Thoracic aorta (tissue), 2 donors: ENCODE measurements around the gene MVB12B. TPM values are rescaled to one million over a fixed set of nuclear protein-coding genes. Genes with fewer than 3 reads are reported as not detected.

ENCODE experiments used
- ATAC-seq: fragments of 150-250 bp; one replicate; pipeline ENCODE4 v1.8.0; 2017; ENCODE audit warnings: low read depth; ENCODE audit not compliant: insufficient number of reproducible peaks, low FRiP score
- DNase-seq: peaks from one replicate; pipeline ENCODE4 v3.0.0-alpha.2; 2020; ENCODE audit warnings: low spot score
- H3K27ac ChIP-seq, 2 donors: fragments of 200-600 bp; sonication (generic); 1 replicate in 1 of 2; 2 replicates in 1 of 2; pipeline ENCODE4 v1.5.1; 2016; ENCODE audit warnings: mild to moderate bottlenecking in 2 of 2, moderate library complexity in 2 of 2
- H3K27me3 ChIP-seq: fragments of 200-600 bp; sonication (generic); replicated peaks from 2 replicates; pipeline ENCODE4 v1.6.0; 2016; ENCODE audit warnings: mild to moderate bottlenecking; ENCODE audit not compliant: insufficient read depth
- H3K36me3 ChIP-seq: fragments of 200-600 bp; sonication (generic); one replicate; pipeline ENCODE4 v1.5.1; 2016
- H3K4me1 ChIP-seq, 2 donors: fragments of 200-600 bp; sonication (generic); 1 replicate in 1 of 2; 2 replicates in 1 of 2; pipeline versions ENCODE4 v1.5.1 to v1.6.0; 2016; ENCODE audit warnings: low read depth in 2 of 2, mild to moderate bottlenecking in 1 of 2; ENCODE audit not compliant: control insufficient read depth in 1 of 2
- H3K4me3 ChIP-seq: fragments of 200-600 bp; sonication (generic); 2 replicates; pipeline ENCODE4 v1.5.1; 2016; ENCODE audit warnings: mild to moderate bottlenecking
- H3K9me3 ChIP-seq: fragments of 200-600 bp; sonication (generic); 2 replicates; pipeline ENCODE4 v1.5.1; 2016
- CTCF ChIP-seq: fragments of 200-600 bp; sonication (generic); IDR thresholded peaks from one replicate; pipeline ENCODE4 v1.5.1; 2019; ENCODE audit warnings: antibody characterized with exemption
- total RNA-seq, 2 donors: library from RNA; depleted of rRNA; stranded (reverse); fragments of >200 nt; gene quantifications; one replicate each; pipeline versions ENCODE4 v1.1.0 to v1.2.3, GENCODE V29; 2016

MVB12B gene
- total RNA-seq, 2 donors from 2014 or later = 18.4 to 21.7 TPM

DNA sequence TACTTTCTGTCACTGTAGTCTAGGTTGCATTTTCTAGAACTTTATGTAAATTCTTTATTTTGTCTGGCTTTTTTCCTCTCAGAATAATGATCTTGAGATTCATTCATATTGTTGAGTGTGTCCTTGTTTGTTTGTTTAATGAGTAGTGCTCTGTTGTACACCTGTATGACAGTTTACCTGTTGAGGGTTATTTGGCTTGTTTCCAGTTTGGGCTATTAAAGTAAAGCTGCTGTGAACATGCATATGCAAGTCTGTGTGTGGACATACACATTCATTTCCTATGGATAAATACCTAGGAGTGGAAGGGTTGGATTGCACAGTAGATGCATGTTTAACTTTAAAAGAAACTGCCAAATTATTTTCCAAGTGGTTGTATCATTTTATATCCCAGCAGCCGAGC, 30.4 kb downstream of the MVB12B start:
- TF ChIP-seq CTCF = no peak
- Histone ChIP-seq H3K36me3 (no peaks in the 10 kb centered on the region), H3K27me3 (no peaks in the 10 kb centered on the region), H3K4me1 (no peaks in the 10 kb centered on the region), H3K27ac (no peak overlapping the region), H3K9me3 (peaks cover 11% of the 10 kb centered on the region), H3K4me3 (no peak overlapping the region)
- ATAC-seq (no peak), DNase-seq (no peak)

- TF ChIP-seq CTCF = no peak
- no peak for ATAC-seq
- no peaks in the 10 kb centered on the region for H3K36me3 ChIP-seq
- peaks cover 0 to 5% of the 10 kb centered on the region in 2 donors for H3K4me1 ChIP-seq
- no peaks in the 10 kb centered on the region for H3K27me3 ChIP-seq
- H3K4me3 ChIP-seq = no peak overlapping the region
- no peak for DNase-seq
- H3K27ac ChIP-seq = no peak overlapping the region
- H3K9me3 ChIP-seq = peaks cover 17% of the 10 kb centered on the region
Observed at GRCh38 chr9:126360073-126360472, 33.4 kb downstream of the MVB12B start.

DNA sequence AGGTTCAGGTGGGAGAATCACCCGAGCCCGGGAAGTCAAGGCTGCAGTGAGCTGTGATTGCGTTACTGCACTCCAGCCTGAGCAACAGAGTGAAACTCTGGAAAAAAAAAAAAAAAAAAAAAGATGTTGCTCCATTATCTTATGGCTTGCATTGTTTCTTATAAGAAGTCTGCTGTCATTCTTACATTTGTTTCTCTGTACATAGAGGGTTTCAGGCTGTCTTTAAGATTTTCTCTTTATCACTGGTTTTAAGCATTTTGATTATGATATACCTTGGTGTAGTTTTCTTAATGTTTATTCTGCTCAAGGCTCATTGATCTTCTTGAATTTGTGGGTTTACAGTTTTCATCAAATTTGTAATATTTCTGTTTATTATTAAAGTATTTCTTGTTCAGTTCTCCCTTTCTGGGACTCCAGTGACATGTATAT, 35.2 kb downstream of the MVB12B start:
- DNase-seq (no peak), ATAC-seq (no peak)
- H3K36me3 ChIP-seq = no peaks in the 10 kb centered on the region
- peaks cover 17% of the 10 kb centered on the region for H3K9me3 ChIP-seq
- peaks cover 0 to 12% of the 10 kb centered on the region in 2 donors for H3K4me1 ChIP-seq
- no peak overlapping the region for H3K27ac ChIP-seq
- H3K4me3 ChIP-seq = no peak overlapping the region
- H3K27me3 ChIP-seq = no peaks in the 10 kb centered on the region
- no peak for TF ChIP-seq CTCF

DNA sequence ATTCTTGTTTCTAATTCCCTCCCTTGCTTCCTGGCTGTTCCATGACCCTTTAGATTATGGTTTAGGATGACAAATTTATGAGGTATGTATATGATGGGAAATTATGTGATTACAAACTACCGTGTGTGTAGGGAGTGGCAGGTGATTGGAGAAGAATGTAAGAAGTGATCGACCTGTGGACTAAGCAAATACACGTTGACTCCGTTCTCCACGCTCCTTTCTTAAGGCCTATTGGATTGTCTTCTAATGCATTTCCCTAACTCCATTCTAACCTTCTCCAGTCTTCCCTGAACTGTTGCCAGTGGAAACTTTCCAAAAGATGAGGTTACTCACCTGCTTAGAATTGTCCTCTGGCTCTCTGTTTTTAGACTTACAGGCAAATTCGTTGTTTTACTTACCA, 36.6 kb downstream of the MVB12B start:
- Histone ChIP-seq H3K4me3 (no peak overlapping the region), H3K36me3 (no peaks in the 10 kb centered on the region), H3K4me1 (peaks cover 0 to 14% of the 10 kb centered on the region in 2 donors), H3K27me3 (no peaks in the 10 kb centered on the region), H3K27ac (no peak overlapping the region), H3K9me3 (peaks cover 17% of the 10 kb centered on the region)
- no peak for TF ChIP-seq CTCF
- ATAC-seq (no peak), DNase-seq (no peak)

DNA sequence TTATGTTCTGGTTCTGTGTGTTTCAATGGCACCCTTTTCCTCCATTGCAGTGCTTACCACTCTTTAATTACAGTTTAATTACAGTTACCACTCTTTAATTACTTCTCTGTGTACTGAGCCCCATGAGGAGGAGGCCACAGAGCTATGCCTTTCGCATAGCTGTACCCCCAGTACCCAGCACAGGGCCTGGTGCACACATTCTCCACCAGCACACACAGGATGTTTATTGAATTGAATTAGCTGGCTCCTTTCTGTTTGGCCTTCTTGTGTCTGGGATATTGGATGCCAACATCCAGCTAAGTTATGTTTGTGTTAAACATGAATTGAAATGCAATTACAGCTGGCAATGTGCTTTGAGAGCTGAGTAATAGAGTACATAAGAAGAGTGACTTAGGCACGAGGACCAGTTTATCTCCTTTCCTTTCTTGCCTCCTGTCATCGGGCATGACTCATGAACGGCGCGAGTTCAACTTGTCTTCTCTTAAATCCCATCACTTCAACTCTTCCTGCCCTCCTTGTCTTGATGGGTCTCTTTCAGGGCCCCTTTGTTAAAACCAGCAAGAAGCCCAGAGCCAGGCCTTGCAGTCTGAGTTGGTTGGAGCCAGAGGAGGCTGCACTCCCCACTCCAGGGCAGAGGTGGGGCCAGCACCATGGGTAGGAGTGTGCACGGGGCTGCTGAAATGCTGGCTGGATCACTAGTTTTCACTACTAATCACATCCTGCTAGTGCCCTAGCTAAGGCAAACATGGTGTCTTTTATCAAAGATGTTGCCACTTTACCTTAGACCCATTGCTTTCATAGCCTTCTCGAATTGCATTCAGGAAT, 37.4 kb downstream of the MVB12B start:
- Histone ChIP-seq H3K4me3 (no peak overlapping the region), H3K9me3 (peaks cover 17% of the 10 kb centered on the region), H3K4me1 (peaks cover 0 to 14% of the 10 kb centered on the region in 2 donors), H3K27me3 (no peaks in the 10 kb centered on the region), H3K27ac (no peak overlapping the region), H3K36me3 (no peaks in the 10 kb centered on the region)
- no peak for ATAC-seq
- DNase-seq = no peak
- TF ChIP-seq CTCF = no peak
